T-cell (primary cell): ENCODE measurements around the gene TMEM132E. TPM values are rescaled to one million over a fixed set of nuclear protein-coding genes. Genes with fewer than 3 reads are reported as not detected.

Source experiments
- ATAC-seq, 4 experiments: fragments of 200-7000 bp in 3 of 4; fragments of 150-1000 bp in 1 of 4; cut with Tn5 transposase; replicated peaks in 1 of 4; 1 replicate in 3 of 4; 2 replicates in 1 of 4; pipeline ENCODE4 v1.10.0; 2021; ENCODE audit warnings: moderate library complexity in 3 of 4, mild to moderate bottlenecking in 2 of 4, moderate number of reproducible peaks in 1 of 4
- CTCF ChIA-PET, 2 donors: fragments of 300-600 bp; sonication (Branson Sonifier 250); formaldehyde crosslinking; loops; one replicate each; lab custom pipeline; 2022; ENCODE audit warnings: antibody characterized with exemption in 2 of 2; lab: Charles Lee
- POLR2A ChIA-PET, 2 donors: fragments of 300-600 bp; sonication (Branson Sonifier 250); formaldehyde crosslinking; loops; one replicate each; lab custom pipeline; 2022; ENCODE audit warnings: antibody characterized with exemption in 2 of 2; lab: Charles Lee
- DNase-seq, 35 experiments: peaks; one replicate each; pipeline versions ENCODE4 v3.0.0 to v3.0.0-alpha.2; 2013 to 2023
- H3K27ac ChIP-seq: one replicate; pipeline ENCODE4 v1.5.1; 2013; ENCODE audit warnings: low read length
- H3K27me3 ChIP-seq, 2 experiments: replicated peaks in 1 of 2; 1 replicate in 1 of 2; 2 replicates in 1 of 2; pipeline versions ENCODE4 v1.6.1 to v1.7.0; 2013; ENCODE audit warnings: low read length in 1 of 2, mixed read lengths in 1 of 2; ENCODE audit not compliant: control insufficient read depth in 2 of 2, insufficient read depth in 2 of 2; ENCODE audit errors: extremely low read depth in 1 of 2
- H3K36me3 ChIP-seq, 2 donors: 1 replicate in 1 of 2; 2 replicates in 1 of 2; pipeline versions ENCODE4 v1.6.1 to v1.7.0; 2013; ENCODE audit warnings: low read length in 1 of 2; ENCODE audit not compliant: control insufficient read depth in 2 of 2, insufficient read depth in 1 of 2; ENCODE audit errors: extremely low read depth in 1 of 2
- H3K4me1 ChIP-seq, 2 experiments: 1 replicate in 1 of 2; 2 replicates in 1 of 2; pipeline versions ENCODE4 v1.6.1 to v1.7.0; 2013; ENCODE audit warnings: low read length in 2 of 2, mixed read lengths in 1 of 2; ENCODE audit not compliant: insufficient read depth in 2 of 2, control insufficient read depth in 1 of 2; ENCODE audit errors: extremely low read depth in 1 of 2
- H3K4me3 ChIP-seq, 2 donors: 1 replicate in 1 of 2; 2 replicates in 1 of 2; pipeline versions ENCODE4 v1.5.1 to v1.7.0; 2013; ENCODE audit warnings: mild to moderate bottlenecking in 2 of 2, low read length in 1 of 2, moderate library complexity in 1 of 2; ENCODE audit not compliant: control insufficient read depth in 1 of 2; ENCODE audit errors: extremely low read depth in 1 of 2
- H3K9me3 ChIP-seq: 2 replicates; pipeline ENCODE4 v1.7.0; 2013
- H3K27ac Mint-ChIP-seq, 2 donors: one replicate each; pipeline ENCODE4 v1.8.0; 2020 to 2021; ENCODE audit warnings: mild to moderate bottlenecking in 2 of 2, mixed read lengths in 2 of 2
- H3K27me3 Mint-ChIP-seq, 2 donors: one replicate each; pipeline ENCODE4 v1.8.0; 2021 to 2022; ENCODE audit warnings: mixed read lengths in 2 of 2
- H3K36me3 Mint-ChIP-seq: one replicate; pipeline ENCODE4 v1.8.0; 2021; ENCODE audit warnings: mixed read lengths
- H3K4me1 Mint-ChIP-seq, 3 donors: one replicate each; pipeline ENCODE4 v1.8.0; 2020 to 2022; ENCODE audit warnings: mixed read lengths in 3 of 3, mild to moderate bottlenecking in 1 of 3
- H3K4me3 Mint-ChIP-seq, 3 donors: one replicate each; pipeline ENCODE4 v1.8.0; 2020 to 2022; ENCODE audit warnings: mild to moderate bottlenecking in 3 of 3, mixed read lengths in 3 of 3, moderate library complexity in 3 of 3
- H3K9me3 Mint-ChIP-seq, 3 donors: one replicate each; pipeline ENCODE4 v1.8.0; 2020 to 2022; ENCODE audit warnings: mixed read lengths in 3 of 3
- WGBS: methylation state at CpG from one replicate; pipeline ENCODE4 v1.1.5; 2013; ENCODE audit warnings: missing lambda C conversion rate; ENCODE audit not compliant: insufficient coverage; 5-methylcytosine and 5-hydroxymethylcytosine counted together
- total RNA-seq, 35 experiments: library from RNA in 6 of 35; stranded (reverse) in 6 of 35; fragments of 120-200 nt in 1 of 35; gene quantifications; one replicate each; pipeline versions ENCODE4 v1.2.1 to v1.2.4 and lab custom pipeline; 2013 to 2026

The TMEM132E gene
- total RNA-seq, 5 donors from 2014 or later (not counting 1 experiment from before 2014, with no cell fraction given) = 0.09 to 0.47 (median 0.32) TPM; not detected in 1

DNA sequence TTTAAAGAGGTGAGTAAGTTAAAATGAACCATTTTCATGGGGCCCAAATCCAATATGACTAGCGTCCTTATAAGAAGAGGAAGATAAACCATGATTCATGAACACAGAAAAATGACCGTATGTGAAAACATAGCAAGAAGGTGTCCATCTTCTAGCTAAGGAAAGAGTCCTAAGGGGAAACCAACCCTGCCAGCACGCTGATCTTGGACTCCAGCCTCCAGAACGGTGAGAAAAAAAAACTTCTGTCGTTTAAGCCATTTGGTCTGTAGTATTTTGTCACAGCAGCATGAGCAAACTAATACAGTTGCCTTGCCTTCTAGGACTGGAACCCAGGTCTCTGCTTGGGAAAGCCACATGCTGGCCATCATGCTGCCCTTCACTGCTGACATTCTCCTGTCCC, 4.2 kb upstream of the TMEM132E start:
- Histone ChIP-seq H3K4me3 (no peak overlapping the region), H3K4me1 (peaks cover 0 to 14% of the 10 kb centered on the region in 2 experiments), H3K9me3 (no peaks in the 10 kb centered on the region), H3K27me3 (peaks cover 12 to 75% of the 10 kb centered on the region in 2 experiments), H3K36me3 (no peaks in the 10 kb centered on the region), H3K27ac (no peak overlapping the region)
- ATAC-seq = no peak
- 73% methylated on average over 4 of the region's 5 CpGs for WGBS
- Mint-ChIP-seq H3K4me3 (no peak overlapping the region), H3K36me3 (no peaks in the 10 kb centered on the region), H3K27me3 (peaks cover 78 to 81% of the 10 kb centered on the region in 2 donors), H3K27ac (no peak overlapping the region), H3K4me1 (peaks cover 9 to 14% (median 10%) of the 10 kb centered on the region in 3 donors), H3K9me3 (peaks cover 0 to 1% (median 0%) of the 10 kb centered on the region in 3 donors)
- DNase-seq = no peak
- ChIA-PET POLR2A (no interaction called here), CTCF (no interaction called here)

DNA sequence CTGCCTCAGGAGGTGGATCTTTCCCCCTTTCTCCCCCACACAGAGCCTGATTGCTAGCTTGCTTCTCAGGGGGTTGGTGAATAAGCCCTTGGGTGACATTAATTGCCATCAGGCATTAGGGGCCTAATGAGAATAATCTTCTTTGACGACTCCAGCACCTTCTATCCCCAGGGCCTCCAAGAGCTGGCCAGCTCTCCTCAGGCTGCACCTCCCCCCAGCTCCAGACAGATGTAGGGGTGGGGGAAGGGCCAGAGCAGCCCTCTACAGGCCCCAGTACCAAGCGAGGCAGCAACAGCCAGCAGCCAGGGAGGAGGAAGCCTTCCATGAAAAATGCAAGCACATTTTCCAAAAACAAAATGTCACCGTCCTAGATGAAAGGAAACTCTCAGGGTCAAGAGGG, 1.4 kb upstream of the TMEM132E start:
- DNase-seq (no peak), ATAC-seq (no peak)
- no peaks in the 10 kb centered on the region for H3K9me3 ChIP-seq
- H3K36me3 Mint-ChIP-seq = no peaks in the 10 kb centered on the region
- H3K27me3 Mint-ChIP-seq = peaks cover 66 to 78% of the 10 kb centered on the region in 2 donors
- peak overlapping the region; percentile 17 to 87 (median 73) for H3K4me3 Mint-ChIP-seq
- POLR2A ChIA-PET = no interaction called here
- no peak overlapping the region for H3K27ac ChIP-seq
- WGBS = no CpG with 5 or more reads among the region's 3 CpGs
- no peaks in the 10 kb centered on the region for H3K36me3 ChIP-seq
- no peak overlapping the region for H3K27ac Mint-ChIP-seq
- CTCF ChIA-PET = no interaction called here
- peaks cover 0 to 31% of the 10 kb centered on the region in 2 experiments for H3K4me1 ChIP-seq
- peaks cover 10 to 19% (median 12%) of the 10 kb centered on the region in 3 donors for H3K4me1 Mint-ChIP-seq
- H3K27me3 ChIP-seq = peaks cover 14 to 75% of the 10 kb centered on the region in 2 experiments
- peaks cover 0 to 1% (median 0%) of the 10 kb centered on the region in 3 donors for H3K9me3 Mint-ChIP-seq
- H3K4me3 ChIP-seq = no peak overlapping the region

DNA sequence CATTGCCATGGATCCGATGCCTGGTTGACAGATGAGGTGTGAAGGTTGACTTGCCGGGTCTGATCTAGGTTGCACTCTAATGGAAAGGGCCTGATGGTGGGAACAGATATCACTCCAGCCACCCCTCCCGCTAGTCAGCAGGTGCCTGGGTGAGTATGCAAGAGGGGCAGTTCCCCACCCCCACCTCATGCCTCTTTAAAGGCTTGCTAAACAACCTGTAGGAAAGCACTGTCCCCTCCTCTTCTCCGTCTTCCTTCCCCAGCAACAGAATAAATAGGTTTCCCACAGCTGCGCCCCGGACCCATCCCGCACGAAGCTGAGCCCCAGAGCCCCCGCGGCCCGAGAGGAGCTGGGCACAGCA, 746 bp upstream of the TMEM132E start:
- Histone ChIP-seq H3K36me3 (no peaks in the 10 kb centered on the region), H3K4me3 (no peak overlapping the region), H3K27me3 (peaks cover 15 to 78% of the 10 kb centered on the region in 2 experiments), H3K9me3 (no peaks in the 10 kb centered on the region), H3K27ac (no peak overlapping the region), H3K4me1 (peaks cover 0 to 31% of the 10 kb centered on the region in 2 experiments)
- no peak for DNase-seq
- POLR2A ChIA-PET = no interaction called here
- Mint-ChIP-seq H3K27me3 (peaks cover 66 to 78% of the 10 kb centered on the region in 2 donors), H3K9me3 (peaks cover 0 to 1% (median 0%) of the 10 kb centered on the region in 3 donors), H3K27ac (no peak overlapping the region), H3K36me3 (no peaks in the 10 kb centered on the region), H3K4me3 (peak overlapping the region; percentile 70 to 87 (median 73)), H3K4me1 (peaks cover 10 to 19% (median 12%) of the 10 kb centered on the region in 3 donors)
- CTCF ChIA-PET = no interaction called here
- WGBS = 18% methylated on average over 3 of the region's 11 CpGs
- ATAC-seq = no peak

DNA sequence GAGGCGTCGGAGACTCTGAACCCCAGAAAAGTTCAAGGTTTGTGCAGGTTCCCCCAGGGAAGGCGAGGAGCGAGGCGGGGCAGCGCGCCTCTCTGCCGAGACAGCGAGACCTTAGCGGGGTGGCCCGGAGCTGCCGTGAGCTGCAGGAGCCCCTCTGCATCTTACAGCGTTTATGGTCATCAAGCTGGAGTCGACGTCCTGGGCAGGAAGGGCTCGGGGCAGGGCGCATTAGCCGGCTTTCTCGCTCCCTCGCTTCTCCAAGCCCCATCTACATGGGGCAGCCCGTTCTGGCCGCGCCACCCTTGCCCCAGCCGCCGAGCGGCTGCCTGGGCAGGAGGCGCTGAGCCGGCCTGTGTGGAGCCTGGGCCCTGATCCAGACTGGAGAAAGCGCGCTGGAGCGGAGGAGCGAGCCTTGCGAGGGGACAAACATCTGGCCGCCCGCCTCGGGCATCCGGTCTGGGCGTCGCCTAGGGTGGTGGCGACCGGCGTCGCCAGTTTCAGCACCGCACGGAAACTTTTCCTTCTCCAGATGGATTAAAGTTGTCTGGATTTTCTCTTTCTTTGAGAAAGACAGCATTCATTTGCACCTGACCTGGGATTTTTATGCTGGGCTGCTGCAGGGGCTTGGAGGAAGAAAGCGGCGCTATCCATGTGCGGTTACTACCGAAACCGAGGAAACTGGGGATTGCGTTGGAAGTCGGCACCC, 750 bp downstream of the TMEM132E start:
- Mint-ChIP-seq H3K9me3 (peaks cover 0 to under 1% (median 0%) of the 10 kb centered on the region in 3 donors), H3K36me3 (no peaks in the 10 kb centered on the region), H3K4me1 (peaks cover 10 to 19% (median 14%) of the 10 kb centered on the region in 3 donors), H3K27ac (peak overlapping the region in 1 of 2 donors; percentile 8), H3K4me3 (peak overlapping the region; percentile 49 to 87 (median 57)), H3K27me3 (peaks cover 69 to 78% of the 10 kb centered on the region in 2 donors)
- no peak overlapping the region for H3K27ac ChIP-seq
- POLR2A ChIA-PET = no interaction called here
- CTCF ChIA-PET = no interaction called here
- no peaks in the 10 kb centered on the region for H3K9me3 ChIP-seq
- DNase-seq (peak in 1 of 35 experiments; percentile 10), ATAC-seq (peak in 1 of 4 experiments; percentile 21)
- peaks cover 21 to 88% of the 10 kb centered on the region in 2 experiments for H3K27me3 ChIP-seq
- peak overlapping the region; percentile 1 to 20 for H3K4me3 ChIP-seq
- no peaks in the 10 kb centered on the region for H3K36me3 ChIP-seq
- WGBS = 3% methylated on average over 43 of the region's 52 CpGs
- H3K4me1 ChIP-seq = peaks cover 0 to 32% of the 10 kb centered on the region in 2 experiments

DNA sequence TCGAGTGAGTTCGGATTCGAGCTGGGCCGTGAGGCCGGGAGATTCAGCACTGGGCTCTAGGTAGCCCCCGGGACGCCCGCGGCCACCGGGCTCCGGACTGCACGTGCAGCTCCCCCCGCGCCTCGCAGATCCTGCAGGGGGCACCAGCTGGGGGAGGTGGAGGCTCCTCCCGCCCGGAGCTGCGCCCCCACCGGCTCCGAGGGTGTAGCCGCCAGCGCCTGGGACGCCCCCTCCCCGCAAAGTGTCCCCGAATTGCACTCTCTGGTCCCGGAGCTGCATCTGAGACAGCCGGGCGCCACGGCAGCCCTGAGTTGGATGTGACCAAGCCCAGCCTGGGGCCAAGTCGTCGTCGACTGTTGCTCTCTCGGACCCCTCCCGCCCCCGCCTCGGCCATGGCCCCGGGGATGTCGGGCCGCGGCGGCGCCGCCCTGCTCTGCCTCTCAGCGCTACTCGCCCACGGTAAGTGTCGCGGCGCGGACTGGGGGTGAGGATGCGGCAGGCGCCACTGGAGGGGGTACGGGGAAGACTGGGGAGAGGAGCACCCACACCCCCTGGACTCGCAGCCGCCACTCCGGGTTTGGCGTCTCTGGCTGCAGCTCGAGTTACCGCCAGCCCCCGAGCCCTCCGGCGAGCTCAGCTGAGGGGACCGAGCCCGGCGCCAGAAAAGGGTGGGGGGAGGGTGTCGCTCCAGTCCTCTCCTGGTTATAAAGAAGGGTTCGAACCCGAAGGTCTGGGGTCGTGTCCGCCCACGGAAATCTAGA, 1.5 kb downstream of the TMEM132E start:
- 2% methylated on average over 68 of the region's 71 CpGs for WGBS
- no peaks in the 10 kb centered on the region for H3K9me3 Mint-ChIP-seq
- POLR2A ChIA-PET = no interaction called here
- H3K27me3 Mint-ChIP-seq = peaks cover 67 to 79% of the 10 kb centered on the region in 2 donors
- peaks cover 10 to 19% (median 15%) of the 10 kb centered on the region in 3 donors for H3K4me1 Mint-ChIP-seq
- Histone ChIP-seq H3K9me3 (no peaks in the 10 kb centered on the region), H3K4me1 (peaks cover 0 to 32% of the 10 kb centered on the region in 2 experiments), H3K36me3 (no peaks in the 10 kb centered on the region), H3K27me3 (peaks cover 24 to 87% of the 10 kb centered on the region in 2 experiments), H3K4me3 (no peak overlapping the region), H3K27ac (no peak overlapping the region)
- H3K27ac Mint-ChIP-seq = peak overlapping the region in 1 of 2 donors; percentile 8
- ATAC-seq (peak in 2 of 4 experiments; percentile 23 to 36), DNase-seq (peak in 2 of 35 experiments; percentile 5 to 11)
- CTCF ChIA-PET = no interaction called here
- no peaks in the 10 kb centered on the region for H3K36me3 Mint-ChIP-seq
- H3K4me3 Mint-ChIP-seq = peak overlapping the region; percentile 49 to 87 (median 57)

DNA sequence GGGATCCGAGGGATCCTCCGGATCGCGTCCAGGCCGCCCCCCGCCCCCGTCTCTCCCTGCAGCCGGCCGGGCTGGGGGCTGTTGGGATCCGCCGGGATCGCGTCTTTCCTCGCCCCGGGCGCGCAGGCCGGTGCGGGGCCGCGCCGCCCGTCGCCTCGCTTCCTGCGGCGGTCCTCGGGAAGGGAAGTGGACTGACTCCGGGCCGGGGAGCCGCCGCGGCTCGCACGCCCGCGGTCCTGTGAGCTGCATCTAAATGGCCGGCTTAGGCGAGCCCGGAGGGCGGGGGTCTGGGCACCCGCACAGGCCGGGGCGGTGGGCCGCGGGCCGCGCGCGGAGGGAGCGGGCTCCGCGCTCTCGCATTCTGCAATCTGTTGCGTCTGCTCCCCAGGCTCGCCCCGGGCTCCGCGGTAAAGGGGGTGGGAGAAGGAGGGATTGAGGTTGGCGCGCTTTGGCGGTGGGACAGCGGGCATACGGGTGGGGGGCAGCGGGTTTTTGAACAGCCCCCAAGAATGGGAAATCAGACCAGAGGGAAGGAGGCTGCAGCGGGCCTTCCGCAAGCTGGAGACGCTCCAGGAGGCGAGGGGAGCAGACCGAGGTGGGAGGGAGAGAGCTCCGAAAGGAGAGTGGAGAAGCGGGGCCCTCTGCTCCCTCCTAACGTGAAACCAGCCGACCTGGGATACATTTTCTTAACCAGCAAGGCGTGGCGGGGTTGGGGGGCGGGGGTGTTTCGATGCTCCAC, 2.2 kb downstream of the TMEM132E start:
- peaks cover 0 to 32% of the 10 kb centered on the region in 2 experiments for H3K4me1 ChIP-seq
- no peaks in the 10 kb centered on the region for H3K36me3 ChIP-seq
- no peaks in the 10 kb centered on the region for H3K9me3 Mint-ChIP-seq
- H3K4me1 Mint-ChIP-seq = peaks cover 10 to 19% (median 15%) of the 10 kb centered on the region in 3 donors
- H3K36me3 Mint-ChIP-seq = no peaks in the 10 kb centered on the region
- no peaks in the 10 kb centered on the region for H3K9me3 ChIP-seq
- H3K4me3 ChIP-seq = no peak overlapping the region
- no peak for ATAC-seq
- POLR2A ChIA-PET = no interaction called here
- H3K27me3 Mint-ChIP-seq = peaks cover 59 to 77% of the 10 kb centered on the region in 2 donors
- H3K27me3 ChIP-seq = peaks cover 24 to 89% of the 10 kb centered on the region in 2 experiments
- no peak overlapping the region for H3K27ac Mint-ChIP-seq
- DNase-seq = no peak
- 4% methylated on average over 72 of the region's 78 CpGs for WGBS
- H3K4me3 Mint-ChIP-seq = peak overlapping the region in 2 of 3 donors; percentile 46 to 87
- CTCF ChIA-PET = interaction anchor here in 1 of 2 donors (0.5 to 0.6 kb wide), 2 partner anchors 24 to 63 kb away, joined by 3 read pairs; no protein-coding TSS in a partner anchor
- H3K27ac ChIP-seq = no peak overlapping the region
